Measurements from ENCODE around the gene GALNT13. TPM values are rescaled to one million over a fixed set of nuclear protein-coding genes. Genes with fewer than 3 reads are reported as not detected.
"Not testable (repeated sequence)": the region's sequence is repeated elsewhere in the genome, so short reads cannot be mapped to it uniquely, and the experiment has no call there.

The GALNT13 gene
- total RNA-seq, 1 experiment from 2014 or later, result not detected

GRCh38 chr2:154466226-154466625 is 594.5 kb downstream of the GALNT13 start:
- H3K9me3 Mint-ChIP-seq (ENCODE audit: low read depth, unreplicated experiment), result peaks cover 2% of the 10 kb centered on the region
- intact Hi-C loops (cut with micrococcal nuclease; ENCODE audit: unreplicated experiment), result no loop called here
- BruUV-seq (replicated peaks), result no TSS peak
- no peak overlapping the region for H3K27ac Mint-ChIP-seq (ENCODE audit: unreplicated experiment)
- H3K4me3 Mint-ChIP-seq (ENCODE audit: low read depth, unreplicated experiment), result no peak overlapping the region
- CTCF ChIA-PET, result no interaction called here
- H3K27me3 Mint-ChIP-seq (ENCODE audit: unreplicated experiment), result no peaks in the 10 kb centered on the region
- H3K36me3 Mint-ChIP-seq (ENCODE audit: insufficient read depth, unreplicated experiment), result no peaks in the 10 kb centered on the region
- no peak for DNase-seq
- H3K4me1 Mint-ChIP-seq (ENCODE audit: low read depth, unreplicated experiment), result no peaks in the 10 kb centered on the region
- TF ChIP-seq CTCF (IDR thresholded peaks at IDR 0.05; ENCODE audit: unreplicated experiment), result no peak

DNA sequence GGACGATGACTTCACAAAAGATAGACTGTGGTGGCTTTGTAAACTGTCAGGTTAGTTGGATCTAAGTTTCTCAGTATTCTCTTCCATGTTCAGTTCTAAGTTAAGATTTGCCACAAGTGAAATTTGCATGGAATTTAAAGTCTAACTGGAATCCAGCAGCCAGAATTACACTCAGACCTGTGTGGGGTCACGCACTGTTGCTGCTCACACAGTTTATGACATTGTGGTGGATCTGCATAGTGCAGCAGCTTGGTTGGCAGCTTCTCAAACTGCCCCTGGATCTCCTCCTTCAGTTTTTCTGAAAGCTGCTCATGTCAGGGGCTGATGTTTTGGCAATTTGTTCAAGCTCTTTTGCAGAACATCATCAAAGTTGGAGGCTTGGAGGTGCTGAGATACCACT is 598.7 kb downstream of the GALNT13 start:
- Mint-ChIP-seq H3K9me3 (ENCODE audit: low read depth, unreplicated experiment) (no peaks in the 10 kb centered on the region), H3K4me1 (ENCODE audit: low read depth, unreplicated experiment) (no peaks in the 10 kb centered on the region), H3K27me3 (ENCODE audit: unreplicated experiment) (no peaks in the 10 kb centered on the region), H3K27ac (ENCODE audit: unreplicated experiment) (no peak overlapping the region), H3K4me3 (ENCODE audit: low read depth, unreplicated experiment) (no peak overlapping the region), H3K36me3 (ENCODE audit: insufficient read depth, unreplicated experiment) (no peaks in the 10 kb centered on the region)
- no peak for DNase-seq
- intact Hi-C loops (cut with micrococcal nuclease; ENCODE audit: unreplicated experiment), result no loop called here
- no peak for TF ChIP-seq CTCF (IDR thresholded peaks at IDR 0.05; ENCODE audit: unreplicated experiment)
- CTCF ChIA-PET, result no interaction called here
- BruUV-seq (replicated peaks), result no TSS peak

- H3K36me3 Mint-ChIP-seq (ENCODE audit: insufficient read depth, unreplicated experiment); H3K4me3 Mint-ChIP-seq (ENCODE audit: low read depth, unreplicated experiment); H3K4me1 Mint-ChIP-seq (ENCODE audit: low read depth, unreplicated experiment); intact Hi-C loops (cut with micrococcal nuclease; ENCODE audit: unreplicated experiment); H3K27me3 Mint-ChIP-seq (ENCODE audit: unreplicated experiment); CTCF ChIA-PET; H3K9me3 Mint-ChIP-seq (ENCODE audit: low read depth, unreplicated experiment); DNase-seq; H3K27ac Mint-ChIP-seq (ENCODE audit: unreplicated experiment); BruUV-seq (replicated peaks): not testable (repeated sequence)
Measured at GRCh38 chr2:154471492-154471891, 599.8 kb downstream of the GALNT13 start.

GRCh38 chr2:154477319-154477718 is 605.6 kb downstream of the GALNT13 start:
- CTCF ChIA-PET, result no interaction called here
- no TSS peak for BruUV-seq (replicated peaks)
- no peak for DNase-seq
- H3K36me3 Mint-ChIP-seq (ENCODE audit: insufficient read depth, unreplicated experiment), result no peaks in the 10 kb centered on the region
- no peak overlapping the region for H3K4me3 Mint-ChIP-seq (ENCODE audit: low read depth, unreplicated experiment)
- peaks cover 2% of the 10 kb centered on the region for H3K9me3 Mint-ChIP-seq (ENCODE audit: low read depth, unreplicated experiment)
- H3K4me1 Mint-ChIP-seq (ENCODE audit: low read depth, unreplicated experiment), result no peaks in the 10 kb centered on the region
- intact Hi-C loops (cut with micrococcal nuclease; ENCODE audit: unreplicated experiment), result no loop called here
- H3K27me3 Mint-ChIP-seq (ENCODE audit: unreplicated experiment), result no peaks in the 10 kb centered on the region
- TF ChIP-seq CTCF (IDR thresholded peaks at IDR 0.05; ENCODE audit: unreplicated experiment), result no peak
- H3K27ac Mint-ChIP-seq (ENCODE audit: unreplicated experiment), result no peak overlapping the region

GRCh38 chr2:154480521-154480920 is 608.8 kb downstream of the GALNT13 start:
- no peak overlapping the region for H3K4me3 Mint-ChIP-seq (ENCODE audit: low read depth, unreplicated experiment)
- BruUV-seq (replicated peaks), result no TSS peak
- peaks cover 2% of the 10 kb centered on the region for H3K9me3 Mint-ChIP-seq (ENCODE audit: low read depth, unreplicated experiment)
- CTCF ChIA-PET, result no interaction called here
- no peak for TF ChIP-seq CTCF (IDR thresholded peaks at IDR 0.05; ENCODE audit: unreplicated experiment)
- no peak overlapping the region for H3K27ac Mint-ChIP-seq (ENCODE audit: unreplicated experiment)
- peaks cover 22% of the 10 kb centered on the region for H3K4me1 Mint-ChIP-seq (ENCODE audit: low read depth, unreplicated experiment)
- no peaks in the 10 kb centered on the region for H3K27me3 Mint-ChIP-seq (ENCODE audit: unreplicated experiment)
- no peaks in the 10 kb centered on the region for H3K36me3 Mint-ChIP-seq (ENCODE audit: insufficient read depth, unreplicated experiment)
- no peak for DNase-seq
- intact Hi-C loops (cut with micrococcal nuclease; ENCODE audit: unreplicated experiment), result no loop called here
